Panc1 (cell line): ENCODE data around the gene RHBG. TPM values are rescaled to one million over a fixed set of nuclear protein-coding genes. Genes with fewer than 3 reads are reported as not detected.
A peak's percentile ranks its signal among the peaks of the same experiment; 100 is the strongest.

ENCODE experiments used
- ATAC-seq: fragments of 200-7000 bp; cut with Tn5 transposase; 2 replicates; pipeline ENCODE4 v1.9.1; 2020; ENCODE audit warnings: mild to moderate bottlenecking, moderate library complexity
- BruUV-seq: library from RNA; stranded (reverse); fragments of 400-500 nt; replicated peaks from 2 replicates; lab custom pipeline; 2021; lab: Mats Ljungman, UMichigan
- CTCF ChIA-PET: fragments of 300-600 bp; sonication (Branson Sonifier 250); formaldehyde crosslinking; loops from one replicate; lab custom pipeline; 2022; ENCODE audit warnings: antibody characterized with exemption; lab: Charles Lee
- POLR2A ChIA-PET: fragments of 300-600 bp; sonication (Branson Sonifier 250); formaldehyde crosslinking; loops from one replicate; lab custom pipeline; 2022; ENCODE audit warnings: antibody characterized with exemption; lab: Charles Lee
- DNase-seq: peaks from one replicate; pipeline ENCODE4 v3.0.0-alpha.2; 2010; ENCODE audit warnings: low read depth, low spot score
- H3K27ac ChIP-seq: 2 replicates; pipeline ENCODE4 v1.5.1; 2011; ENCODE audit warnings: mild to moderate bottlenecking, low read length, inconsistent platforms
- H3K27me3 ChIP-seq: fragments of 200-500 bp; sonication (Bioruptor generic); 2 replicates; pipeline ENCODE4 v1.6.0; 2014; ENCODE audit warnings: low read length, inconsistent platforms; ENCODE audit not compliant: control insufficient read depth, insufficient read depth
- H3K36me3 ChIP-seq: fragments of 200-500 bp; sonication (Bioruptor generic); 2 replicates; pipeline ENCODE4 v1.5.1; 2014; ENCODE audit warnings: inconsistent platforms, mild to moderate bottlenecking, low read length, moderate library complexity; ENCODE audit not compliant: control insufficient read depth, insufficient read depth
- H3K4me1 ChIP-seq: 2 replicates; pipeline ENCODE4 v1.5.1; 2011; ENCODE audit warnings: inconsistent platforms, mild to moderate bottlenecking, low read length, moderate library complexity; ENCODE audit not compliant: control insufficient read depth, insufficient read depth
- H3K4me3 ChIP-seq, 2 experiments: 2 replicates each; pipeline ENCODE4 v1.5.1; 2011 to 2012; ENCODE audit warnings: low read depth in 2 of 2, low read length in 2 of 2, mild to moderate bottlenecking in 2 of 2, inconsistent platforms in 1 of 2, moderate library complexity in 1 of 2
- H3K9me3 ChIP-seq: fragments of 200-500 bp; sonication (Bioruptor generic); 2 replicates; pipeline ENCODE4 v1.5.1; 2014; ENCODE audit warnings: low read depth, mild to moderate bottlenecking, inconsistent platforms, low read length, moderate library complexity; ENCODE audit not compliant: control insufficient read depth, insufficient read depth
- POLR2AphosphoS5 ChIP-seq: IDR thresholded peaks from 2 replicates; pipeline ENCODE4 v1.6.1; 2012; ENCODE audit warnings: mild to moderate bottlenecking, low read depth, low read length, moderate library complexity
- SIN3A ChIP-seq: IDR thresholded peaks from 2 replicates; pipeline ENCODE4 v1.6.1; 2012; ENCODE audit warnings: low read depth, mild to moderate bottlenecking, low read length, moderate library complexity, borderline replicate concordance; ENCODE audit not compliant: insufficient read depth
- TCF7L2 ChIP-seq: IDR thresholded peaks from 2 replicates; pipeline ENCODE4 v1.6.1; 2011; ENCODE audit warnings: mild to moderate bottlenecking, low read depth, low read length, inconsistent platforms
- in situ Hi-C: cut with HindIII; loops from 2 replicates; pipeline ENCODE4 v1.10.0; 2016; ENCODE audit warnings: low sequenced_read_pairs, low pct_unique_long_range_greater_than_20kb
- intact Hi-C: fragments of 100-400 bp; cut with micrococcal nuclease; formaldehyde crosslinking; loops from one replicate; pipeline ENCODE4 v1.10.0; 2022; ENCODE audit not compliant: unreplicated experiment
- total RNA-seq: library from RNA; stranded (reverse); gene quantifications from one replicate; pipeline ENCODE4 v1.2.1, GENCODE V29; 2021; ENCODE audit not compliant: unreplicated experiment
- TF ChIP-seq, protein P1 (sequence below), 2 experiments: IDR thresholded peaks; 2 replicates each; pipeline ENCODE4 v1.6.1; 2011 to 2012; ENCODE audit warnings: low read depth in 2 of 2, control low read depth in 1 of 2, low read length in 1 of 2, mild to moderate bottlenecking in 1 of 2, moderate library complexity in 1 of 2; ENCODE audit not compliant: insufficient read depth in 1 of 2
- TF ChIP-seq, protein P2 (sequence below): fragments of 450-650 bp; IDR thresholded peaks from 2 replicates; pipeline ENCODE4 v1.5.1; 2017; ENCODE audit warnings: mild to moderate bottlenecking

RHBG gene
- total RNA-seq, 1 experiment from 2014 or later, result 0.28 TPM

DNA sequence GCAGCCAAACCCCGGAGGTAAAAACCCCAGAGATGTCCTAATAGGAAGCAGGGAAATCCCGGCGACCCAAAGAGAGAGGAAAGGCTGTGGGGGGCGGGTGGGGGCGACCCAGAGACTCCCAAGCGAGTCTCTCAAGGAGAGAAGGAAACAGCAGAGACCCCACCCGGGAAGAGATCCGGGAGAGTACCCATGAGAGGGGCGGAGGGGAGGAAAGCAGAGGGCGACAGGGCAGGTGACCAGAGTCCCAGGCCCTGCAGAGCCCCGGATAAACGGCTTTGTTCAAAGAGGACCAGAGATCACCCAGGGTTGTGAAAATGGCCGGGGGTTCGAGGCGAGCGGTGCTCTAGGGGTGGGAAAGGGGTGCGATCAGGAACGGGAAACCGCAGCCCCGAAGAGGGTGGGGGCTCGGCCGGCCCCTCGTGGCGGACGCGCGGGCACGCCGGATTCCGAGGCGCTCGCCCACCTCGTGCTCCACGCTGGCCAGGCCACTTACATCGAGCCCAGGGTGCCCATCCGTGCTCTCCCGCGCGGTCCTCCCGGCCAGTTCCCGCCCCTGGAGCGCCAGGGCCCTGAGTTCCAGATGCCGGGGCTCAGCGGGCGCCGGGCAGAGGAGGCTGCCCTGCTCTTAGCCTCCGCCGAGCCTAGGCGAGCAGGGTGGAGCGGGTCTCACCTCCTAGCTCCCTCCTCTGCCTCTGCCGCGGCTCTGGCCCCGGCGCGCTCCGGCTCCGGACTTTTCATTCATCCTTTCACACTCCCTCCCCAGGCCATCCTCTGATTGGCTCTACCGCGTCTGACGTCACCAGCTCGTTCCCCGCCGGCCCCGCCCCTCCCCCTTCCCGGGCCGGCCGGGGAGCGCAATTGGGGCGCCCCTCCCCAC, 52.3 kb downstream of the RHBG start:
- Histone ChIP-seq H3K4me1 (no peaks in the 10 kb centered on the region), H3K9me3 (no peaks in the 10 kb centered on the region), H3K27ac (no peak overlapping the region), H3K4me3 (peak overlapping the region; percentile 33 to 48), H3K27me3 (peaks cover 24% of the 10 kb centered on the region), H3K36me3 (no peaks in the 10 kb centered on the region; the same call in 1 of the 2 replicates)
- BruUV-seq, result no TSS peak
- CTCF ChIA-PET, result no interaction called here
- in situ Hi-C loops (no loop called here), intact Hi-C loops (no loop called here)
- peak; percentile 95 for ATAC-seq
- no peak for DNase-seq
- POLR2A ChIA-PET, result no interaction called here
- TF ChIP-seq TCF7L2, result no peak
- TF ChIP-seq, protein P1, sequence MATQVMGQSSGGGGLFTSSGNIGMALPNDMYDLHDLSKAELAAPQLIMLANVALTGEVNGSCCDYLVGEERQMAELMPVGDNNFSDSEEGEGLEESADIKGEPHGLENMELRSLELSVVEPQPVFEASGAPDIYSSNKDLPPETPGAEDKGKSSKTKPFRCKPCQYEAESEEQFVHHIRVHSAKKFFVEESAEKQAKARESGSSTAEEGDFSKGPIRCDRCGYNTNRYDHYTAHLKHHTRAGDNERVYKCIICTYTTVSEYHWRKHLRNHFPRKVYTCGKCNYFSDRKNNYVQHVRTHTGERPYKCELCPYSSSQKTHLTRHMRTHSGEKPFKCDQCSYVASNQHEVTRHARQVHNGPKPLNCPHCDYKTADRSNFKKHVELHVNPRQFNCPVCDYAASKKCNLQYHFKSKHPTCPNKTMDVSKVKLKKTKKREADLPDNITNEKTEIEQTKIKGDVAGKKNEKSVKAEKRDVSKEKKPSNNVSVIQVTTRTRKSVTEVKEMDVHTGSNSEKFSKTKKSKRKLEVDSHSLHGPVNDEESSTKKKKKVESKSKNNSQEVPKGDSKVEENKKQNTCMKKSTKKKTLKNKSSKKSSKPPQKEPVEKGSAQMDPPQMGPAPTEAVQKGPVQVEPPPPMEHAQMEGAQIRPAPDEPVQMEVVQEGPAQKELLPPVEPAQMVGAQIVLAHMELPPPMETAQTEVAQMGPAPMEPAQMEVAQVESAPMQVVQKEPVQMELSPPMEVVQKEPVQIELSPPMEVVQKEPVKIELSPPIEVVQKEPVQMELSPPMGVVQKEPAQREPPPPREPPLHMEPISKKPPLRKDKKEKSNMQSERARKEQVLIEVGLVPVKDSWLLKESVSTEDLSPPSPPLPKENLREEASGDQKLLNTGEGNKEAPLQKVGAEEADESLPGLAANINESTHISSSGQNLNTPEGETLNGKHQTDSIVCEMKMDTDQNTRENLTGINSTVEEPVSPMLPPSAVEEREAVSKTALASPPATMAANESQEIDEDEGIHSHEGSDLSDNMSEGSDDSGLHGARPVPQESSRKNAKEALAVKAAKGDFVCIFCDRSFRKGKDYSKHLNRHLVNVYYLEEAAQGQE (IDR thresholded peaks at IDR 0.05; ENCODE audit: insufficient read depth in 1 of 2, low read depth in 2 of 2, low read length in 1 of 2), result no peak
- TF ChIP-seq, protein P2, sequence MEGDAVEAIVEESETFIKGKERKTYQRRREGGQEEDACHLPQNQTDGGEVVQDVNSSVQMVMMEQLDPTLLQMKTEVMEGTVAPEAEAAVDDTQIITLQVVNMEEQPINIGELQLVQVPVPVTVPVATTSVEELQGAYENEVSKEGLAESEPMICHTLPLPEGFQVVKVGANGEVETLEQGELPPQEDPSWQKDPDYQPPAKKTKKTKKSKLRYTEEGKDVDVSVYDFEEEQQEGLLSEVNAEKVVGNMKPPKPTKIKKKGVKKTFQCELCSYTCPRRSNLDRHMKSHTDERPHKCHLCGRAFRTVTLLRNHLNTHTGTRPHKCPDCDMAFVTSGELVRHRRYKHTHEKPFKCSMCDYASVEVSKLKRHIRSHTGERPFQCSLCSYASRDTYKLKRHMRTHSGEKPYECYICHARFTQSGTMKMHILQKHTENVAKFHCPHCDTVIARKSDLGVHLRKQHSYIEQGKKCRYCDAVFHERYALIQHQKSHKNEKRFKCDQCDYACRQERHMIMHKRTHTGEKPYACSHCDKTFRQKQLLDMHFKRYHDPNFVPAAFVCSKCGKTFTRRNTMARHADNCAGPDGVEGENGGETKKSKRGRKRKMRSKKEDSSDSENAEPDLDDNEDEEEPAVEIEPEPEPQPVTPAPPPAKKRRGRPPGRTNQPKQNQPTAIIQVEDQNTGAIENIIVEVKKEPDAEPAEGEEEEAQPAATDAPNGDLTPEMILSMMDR, result no peak
- no peak for TF ChIP-seq SIN3A
- no peak for TF ChIP-seq POLR2AphosphoS5

DNA sequence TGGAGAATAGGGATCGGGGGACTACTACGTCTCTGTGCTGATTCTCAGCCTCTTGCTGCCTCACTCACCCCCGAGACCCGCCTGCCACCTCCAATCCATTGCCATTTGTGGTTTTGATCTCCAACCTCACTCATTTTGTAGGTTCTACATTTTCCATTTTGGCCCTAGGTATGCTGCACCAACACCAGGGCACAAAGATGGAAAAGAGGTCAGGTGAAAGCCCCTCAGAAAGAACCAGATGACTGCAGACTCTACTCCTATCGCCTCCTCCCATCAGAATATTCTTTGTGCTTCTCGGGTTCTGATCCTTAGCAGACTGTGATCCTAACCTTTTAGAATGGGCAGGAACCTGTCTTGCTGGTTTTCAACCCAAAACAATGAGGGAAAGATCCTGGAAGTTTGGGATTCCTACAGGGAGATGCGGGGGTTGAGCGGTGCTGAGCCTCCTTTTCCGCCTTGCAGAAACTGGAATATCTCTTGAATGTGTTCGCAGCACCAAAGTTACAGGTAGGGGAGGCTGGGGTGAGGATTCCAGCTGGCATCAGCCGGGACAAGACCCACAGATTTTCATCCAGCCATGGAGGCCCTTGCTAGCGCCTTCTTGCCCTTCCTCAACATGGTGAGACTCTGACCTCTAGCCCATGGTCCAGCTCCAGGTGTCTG, 53.1 kb downstream of the RHBG start:
- no peaks in the 10 kb centered on the region; the same call in 1 of the 2 replicates for H3K36me3 ChIP-seq
- BruUV-seq, result no TSS peak
- in situ Hi-C loops, result no loop called here
- no peak overlapping the region for H3K27ac ChIP-seq
- ChIA-PET POLR2A (no interaction called here), CTCF (no interaction called here)
- no peak for DNase-seq
- no peak for ATAC-seq
- TF ChIP-seq POLR2AphosphoS5 (no peak), SIN3A (no peak), TCF7L2 (no peak)
- TF ChIP-seq, protein P1 (IDR thresholded peaks at IDR 0.05; ENCODE audit: insufficient read depth in 1 of 2, low read depth in 2 of 2, low read length in 1 of 2), result no peak
- TF ChIP-seq, protein P2, result no peak
- peaks cover 24% of the 10 kb centered on the region for H3K27me3 ChIP-seq
- H3K4me1 ChIP-seq, result no peaks in the 10 kb centered on the region
- peak overlapping the region; percentile 33 to 48 for H3K4me3 ChIP-seq
- intact Hi-C loops, result no loop called here
- H3K9me3 ChIP-seq, result no peaks in the 10 kb centered on the region
